Omental fat pad (tissue), 4 donors: ENCODE measurements around the gene SCAMP1. TPM values are rescaled to one million over a fixed set of nuclear protein-coding genes. Genes with fewer than 3 reads are reported as not detected.

ENCODE experiments used
- ATAC-seq: fragments of 150-250 bp; one replicate; pipeline ENCODE4 v1.9.1; 2016; ENCODE audit warnings: mild to moderate bottlenecking, moderate library complexity; ENCODE audit not compliant: low FRiP score
- DNase-seq: peaks from one replicate; pipeline ENCODE4 v3.0.0-alpha.2; 2019; ENCODE audit warnings: low spot score
- small RNA-seq: library from RNA; depleted of rRNA; stranded (forward); fragments of <200 nt; gene quantifications from one replicate; pipeline ENCODE3, GENCODE V24; 2016
- total RNA-seq, 4 donors: library from RNA; depleted of rRNA; stranded (reverse); fragments of >200 nt; gene quantifications; one replicate each; pipeline ENCODE4 v1.1.0, GENCODE V29; 2016
- TF ChIP-seq, protein P1 (sequence below), 3 donors: fragments of 450-650 bp; IDR thresholded peaks; one replicate each; pipeline ENCODE4 v1.5.1; 2016 to 2017; ENCODE audit warnings: antibody characterized with exemption in 3 of 3, mild to moderate bottlenecking in 3 of 3, moderate library complexity in 2 of 3

Gene SCAMP1
- total RNA-seq, 4 donors from 2014 or later = 21.2 to 46.5 (median 22.1) TPM

DNA sequence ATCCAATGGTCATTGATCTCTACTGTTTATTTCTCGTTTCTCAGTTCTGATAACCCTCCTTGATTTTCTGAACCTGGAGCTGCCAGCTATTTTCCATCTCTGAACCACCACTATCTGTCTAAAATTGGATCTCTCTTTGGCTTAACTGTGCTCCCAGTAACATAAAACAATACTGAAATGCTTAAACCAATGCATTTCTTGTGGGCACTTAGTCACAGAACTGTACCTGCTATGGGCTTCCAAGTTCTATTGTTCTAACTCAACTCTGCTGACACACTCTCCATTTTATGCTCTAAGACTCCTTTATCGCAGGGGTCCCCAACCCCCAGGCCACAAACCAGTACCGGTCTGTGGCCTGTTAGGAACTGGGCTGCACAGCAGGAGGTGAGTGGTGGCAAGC, 167.5 kb downstream of the SCAMP1 start:
- TF ChIP-seq, protein P1, sequence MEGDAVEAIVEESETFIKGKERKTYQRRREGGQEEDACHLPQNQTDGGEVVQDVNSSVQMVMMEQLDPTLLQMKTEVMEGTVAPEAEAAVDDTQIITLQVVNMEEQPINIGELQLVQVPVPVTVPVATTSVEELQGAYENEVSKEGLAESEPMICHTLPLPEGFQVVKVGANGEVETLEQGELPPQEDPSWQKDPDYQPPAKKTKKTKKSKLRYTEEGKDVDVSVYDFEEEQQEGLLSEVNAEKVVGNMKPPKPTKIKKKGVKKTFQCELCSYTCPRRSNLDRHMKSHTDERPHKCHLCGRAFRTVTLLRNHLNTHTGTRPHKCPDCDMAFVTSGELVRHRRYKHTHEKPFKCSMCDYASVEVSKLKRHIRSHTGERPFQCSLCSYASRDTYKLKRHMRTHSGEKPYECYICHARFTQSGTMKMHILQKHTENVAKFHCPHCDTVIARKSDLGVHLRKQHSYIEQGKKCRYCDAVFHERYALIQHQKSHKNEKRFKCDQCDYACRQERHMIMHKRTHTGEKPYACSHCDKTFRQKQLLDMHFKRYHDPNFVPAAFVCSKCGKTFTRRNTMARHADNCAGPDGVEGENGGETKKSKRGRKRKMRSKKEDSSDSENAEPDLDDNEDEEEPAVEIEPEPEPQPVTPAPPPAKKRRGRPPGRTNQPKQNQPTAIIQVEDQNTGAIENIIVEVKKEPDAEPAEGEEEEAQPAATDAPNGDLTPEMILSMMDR (IDR thresholded peaks at IDR 0.05) = no peak
- DNase-seq (no peak), ATAC-seq (no peak)

Small RNA genes lying within 50 kb of the gene (small RNA-seq; reads per million reads assigned to genes)
- not detected for gene RF00019
- gene RNU6-183P = not detected

Other genes starting within 250 kb of the SCAMP1 start
- gene AP3B1, start 65.9 kb upstream of the SCAMP1 start, total RNA-seq = 10 to 100 TPM; 31.1 to 47.3 (median 41.7) TPM